CD8-positive, alpha-beta memory T cell (primary cell): ENCODE results near the gene TADA1. TPM values are rescaled to one million over a fixed set of nuclear protein-coding genes. Genes with fewer than 3 reads are reported as not detected.

Experiments used
- CTCF ChIA-PET: fragments of 350-600 bp; sonication (Branson Sonifier 250); formaldehyde crosslinking; loops from one replicate; lab custom pipeline; 2021; ENCODE audit warnings: antibody characterized with exemption; lab: Charles Lee
- POLR2A ChIA-PET: fragments of 350-600 bp; sonication (Branson Sonifier 250); formaldehyde crosslinking; loops from one replicate; lab custom pipeline; 2021; ENCODE audit warnings: antibody characterized with exemption; lab: Charles Lee
- DNase-seq, 5 donors: peaks; one replicate each; pipeline versions ENCODE4 v3.0.0 to v3.0.0-alpha.2; 2020 to 2022; ENCODE audit warnings: mixed read lengths in 1 of 5
- H3K27ac ChIP-seq: one replicate; pipeline ENCODE4 v1.7.0; 2013; ENCODE audit warnings: low read depth, mild to moderate bottlenecking, low read length, moderate library complexity
- H3K27me3 ChIP-seq: 2 replicates; pipeline ENCODE4 v1.7.0; 2013; ENCODE audit warnings: low read length, mild to moderate bottlenecking; ENCODE audit not compliant: insufficient read depth, poor library complexity, severe bottlenecking
- H3K36me3 ChIP-seq: 2 replicates; pipeline ENCODE4 v1.7.0; 2013; ENCODE audit warnings: mild to moderate bottlenecking, low read length, moderate library complexity; ENCODE audit not compliant: insufficient read depth
- H3K4me1 ChIP-seq: 2 replicates; pipeline ENCODE4 v1.7.0; 2013; ENCODE audit warnings: mild to moderate bottlenecking, low read length, moderate library complexity; ENCODE audit not compliant: insufficient read depth
- H3K4me3 ChIP-seq: 2 replicates; pipeline ENCODE4 v1.7.0; 2013; ENCODE audit warnings: mild to moderate bottlenecking, low read length
- H3K9me3 ChIP-seq: 2 replicates; pipeline ENCODE4 v1.7.0; 2013; ENCODE audit warnings: mild to moderate bottlenecking, low read length
- H3K27ac Mint-ChIP-seq, 8 donors: one replicate each; pipeline ENCODE4 v1.8.0; 2020 to 2021; ENCODE audit warnings: mixed read lengths in 8 of 8, mild to moderate bottlenecking in 6 of 8, inconsistent platforms in 3 of 8, moderate library complexity in 3 of 8
- H3K27me3 Mint-ChIP-seq, 2 donors: one replicate each; pipeline ENCODE4 v1.8.0; 2020 to 2021; ENCODE audit warnings: mixed read lengths in 2 of 2, mild to moderate bottlenecking in 1 of 2, moderate library complexity in 1 of 2
- H3K36me3 Mint-ChIP-seq, 3 donors: one replicate each; pipeline ENCODE4 v1.8.0; 2020 to 2021; ENCODE audit warnings: mixed read lengths in 3 of 3, inconsistent platforms in 1 of 3, mild to moderate bottlenecking in 1 of 3
- H3K4me1 Mint-ChIP-seq, 3 donors: one replicate each; pipeline ENCODE4 v1.8.0; 2020 to 2021; ENCODE audit warnings: mixed read lengths in 3 of 3, inconsistent platforms in 1 of 3, mild to moderate bottlenecking in 1 of 3
- H3K4me3 Mint-ChIP-seq, 7 donors: one replicate each; pipeline ENCODE4 v1.8.0; 2020 to 2021; ENCODE audit warnings: mixed read lengths in 7 of 7, mild to moderate bottlenecking in 6 of 7, moderate library complexity in 4 of 7, inconsistent platforms in 2 of 7
- H3K9me3 Mint-ChIP-seq, 5 donors: one replicate each; pipeline ENCODE4 v1.8.0; 2020 to 2022; ENCODE audit warnings: mixed read lengths in 5 of 5, mild to moderate bottlenecking in 3 of 5, moderate library complexity in 2 of 5, inconsistent platforms in 1 of 5
- polyA plus RNA-seq: library from polyadenylated mRNA; unstranded; fragments of 300-500 nt; fragmentation: Illumina TruSeq; gene quantifications from one replicate; pipeline ENCODE4 v1.2.3, GENCODE V29; 2021
- total RNA-seq, 2 experiments: library from RNA; stranded (reverse); gene quantifications; one replicate each; pipeline ENCODE4 v1.2.3, GENCODE V29; 2021

TADA1 gene
- total and polyA plus RNA-seq, 3 experiments from 2014 or later: 13.2 to 18.6 (median 18.5) TPM

DNA sequence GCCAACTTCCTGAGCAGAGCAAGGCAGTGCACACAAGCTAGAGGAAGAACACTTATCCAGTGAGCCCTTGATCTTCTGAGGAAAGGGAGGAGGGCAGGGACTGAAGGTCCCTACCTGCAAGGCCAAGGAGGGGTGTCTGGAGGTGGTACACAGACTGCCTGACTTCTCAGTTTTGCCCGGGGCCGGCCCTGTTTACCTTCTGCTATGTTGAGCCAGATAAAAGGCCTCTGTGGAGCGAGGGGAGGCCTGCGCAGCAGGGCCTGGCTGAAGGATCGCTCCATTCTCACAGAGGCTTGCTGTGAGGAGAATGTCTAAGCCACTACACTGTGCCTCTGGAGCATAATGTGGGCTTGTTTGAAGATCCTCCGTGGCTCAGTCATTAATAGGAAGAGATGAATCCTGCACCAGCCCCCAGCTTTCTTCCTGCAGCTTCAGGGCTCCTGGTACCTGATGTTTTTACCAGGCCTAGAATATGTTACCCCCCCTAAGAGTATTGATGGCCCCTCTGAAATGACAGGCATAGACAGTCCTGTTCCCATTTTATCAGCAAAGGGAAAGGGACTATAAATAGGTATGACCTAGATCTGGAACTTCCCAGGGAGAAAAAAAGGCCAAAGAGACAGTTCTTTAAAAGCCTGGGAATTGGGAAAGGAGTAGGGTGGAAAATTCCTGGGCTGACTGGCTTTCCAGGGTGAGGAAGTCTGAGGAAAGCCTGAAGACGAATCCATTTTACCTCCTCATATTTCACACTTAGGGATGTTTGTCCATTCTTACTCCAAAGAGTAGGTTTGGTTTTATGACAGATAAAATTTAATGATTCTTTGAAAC is 32.1 kb downstream of the TADA1 start:
- Histone ChIP-seq H3K27ac (no peak overlapping the region), H3K9me3 (no peaks in the 10 kb centered on the region), H3K27me3 (no peaks in the 10 kb centered on the region), H3K4me1 (peaks cover 13% of the 10 kb centered on the region), H3K36me3 (peaks cover 46% of the 10 kb centered on the region), H3K4me3 (no peak overlapping the region)
- peak overlapping the region in 1 of 7 donors; percentile 62 for H3K4me3 Mint-ChIP-seq
- H3K9me3 Mint-ChIP-seq: no peaks in the 10 kb centered on the region
- DNase-seq: no peak
- peaks cover 0 to under 1% of the 10 kb centered on the region in 2 donors for H3K27me3 Mint-ChIP-seq
- peak overlapping the region in 7 of 8 donors; percentile 42 to 81 (median 54) for H3K27ac Mint-ChIP-seq
- ChIA-PET CTCF (no interaction called here), POLR2A (no interaction called here)
- peaks cover 49 to 82% (median 67%) of the 10 kb centered on the region in 3 donors for H3K4me1 Mint-ChIP-seq
- peaks cover 0 to 91% (median 22%) of the 10 kb centered on the region in 3 donors for H3K36me3 Mint-ChIP-seq

DNA sequence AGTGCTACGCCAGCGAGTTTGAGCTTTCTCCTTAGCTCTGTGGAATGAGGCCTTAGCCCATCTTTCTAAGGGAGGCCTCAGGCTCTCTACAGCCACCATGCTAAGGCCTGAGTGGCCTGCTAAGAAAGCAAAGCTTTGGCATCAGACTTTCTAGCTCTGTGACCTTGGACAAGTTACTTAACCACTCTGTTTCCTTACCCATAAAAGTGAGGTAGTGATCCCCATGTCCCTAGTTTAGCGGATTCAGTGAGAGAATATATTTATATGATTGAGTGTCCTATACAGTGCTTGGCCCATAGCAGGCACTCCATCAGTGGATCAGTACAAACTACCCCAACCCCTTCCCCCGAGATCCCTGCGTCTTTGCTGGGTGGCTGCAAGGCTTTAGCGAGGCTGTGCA is 32.7 kb downstream of the TADA1 start:
- CTCF ChIA-PET: no interaction called here
- H3K4me3 Mint-ChIP-seq: no peak overlapping the region
- no peaks in the 10 kb centered on the region for H3K9me3 Mint-ChIP-seq
- H3K4me1 Mint-ChIP-seq: peaks cover 56 to 87% (median 74%) of the 10 kb centered on the region in 3 donors
- POLR2A ChIA-PET: no interaction called here
- peak overlapping the region in 6 of 8 donors; percentile 42 to 93 (median 66) for H3K27ac Mint-ChIP-seq
- Histone ChIP-seq H3K4me3 (no peak overlapping the region), H3K36me3 (peaks cover 45% of the 10 kb centered on the region), H3K27ac (no peak overlapping the region), H3K4me1 (peaks cover 18% of the 10 kb centered on the region), H3K9me3 (no peaks in the 10 kb centered on the region), H3K27me3 (no peaks in the 10 kb centered on the region)
- peaks cover 0 to 86% (median 20%) of the 10 kb centered on the region in 3 donors for H3K36me3 Mint-ChIP-seq
- DNase-seq: no peak
- H3K27me3 Mint-ChIP-seq: peaks cover 0 to 2% of the 10 kb centered on the region in 2 donors

DNA sequence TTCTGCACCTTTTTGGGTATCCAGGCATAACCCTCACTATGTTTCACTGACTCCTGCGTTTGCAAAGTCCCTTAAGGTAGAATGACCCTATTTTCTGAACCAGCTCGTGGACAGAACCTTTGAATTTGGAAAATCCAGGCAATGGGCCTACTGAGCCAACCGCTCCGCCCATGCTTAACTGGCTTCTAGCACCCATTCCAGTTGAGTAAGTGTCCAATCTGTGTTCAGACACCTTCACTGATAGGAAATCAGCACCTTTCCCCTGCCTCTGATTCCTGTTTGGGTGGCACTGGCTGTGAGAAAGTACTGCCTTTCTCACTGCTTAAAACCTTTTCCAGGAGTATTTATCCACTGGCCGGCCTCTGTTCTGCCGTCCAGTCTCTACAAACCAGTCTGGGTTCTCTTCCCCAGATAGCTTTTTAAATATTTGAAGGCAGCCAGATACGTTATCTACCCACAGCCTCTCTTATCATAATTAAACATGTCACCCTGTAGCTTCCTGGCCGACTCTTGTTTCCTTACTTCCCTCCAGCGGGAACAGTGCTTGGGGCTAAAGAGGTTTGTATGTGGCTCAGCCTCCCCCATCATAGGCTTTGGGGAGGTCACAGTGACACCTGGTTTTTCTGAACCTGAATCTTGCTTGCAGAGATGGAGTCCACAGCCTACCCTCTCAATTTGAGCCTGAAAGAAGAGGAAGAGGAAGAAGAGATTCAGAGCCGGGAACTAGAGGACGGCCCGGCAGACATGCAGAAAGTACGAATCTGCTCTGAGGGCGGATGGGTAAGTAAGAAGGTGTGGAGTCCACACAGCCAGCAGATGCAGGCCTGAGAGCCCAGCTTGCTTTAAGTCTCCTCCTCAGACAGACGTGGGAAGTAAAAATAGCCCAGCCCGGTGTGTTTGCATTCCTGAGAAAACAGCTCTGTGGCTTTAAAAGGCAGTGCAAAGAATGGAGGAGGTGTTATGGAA is 35.5 kb downstream of the TADA1 start:
- no peak for DNase-seq
- peaks cover 43 to 61% (median 59%) of the 10 kb centered on the region in 3 donors for H3K4me1 Mint-ChIP-seq

DNA sequence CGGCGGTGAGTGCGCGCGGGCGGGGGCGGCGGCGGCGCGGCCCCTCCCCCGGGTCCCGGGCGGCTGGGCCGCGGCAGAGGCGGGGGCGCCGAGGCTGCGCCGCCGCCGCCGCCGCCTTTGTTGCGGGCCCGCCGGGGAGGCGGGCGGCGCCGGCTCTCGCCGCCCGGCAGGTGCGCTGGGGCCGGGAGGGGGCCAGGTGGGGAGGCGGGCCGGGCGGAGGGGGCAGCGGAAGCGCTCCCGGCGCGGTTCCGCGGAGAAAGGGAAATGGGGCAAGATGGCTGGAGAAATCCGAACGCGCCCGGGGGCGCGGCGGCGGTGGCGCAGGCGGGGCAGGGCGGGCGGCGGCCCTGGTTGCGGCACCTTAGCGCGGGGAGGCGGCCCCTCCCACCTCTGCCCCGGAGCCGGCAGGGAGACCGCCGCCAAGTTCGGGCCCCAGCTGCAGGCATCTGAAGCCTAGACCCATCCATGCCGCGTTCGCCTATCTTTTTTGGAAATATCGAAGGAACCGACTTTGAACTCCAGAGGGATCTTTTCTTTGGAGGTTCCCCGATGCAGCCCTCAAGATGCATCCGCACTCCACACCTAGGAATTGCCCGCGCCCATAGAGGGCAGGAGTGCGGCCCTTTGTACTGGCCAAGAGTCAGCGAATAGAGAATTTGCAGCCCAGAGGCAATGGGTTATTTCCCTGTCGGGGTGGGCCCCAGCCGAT is 36.3 kb downstream of the TADA1 start:
- peak overlapping the region; percentile 66 for H3K4me3 ChIP-seq
- peaks cover 0 to 52% (median 9%) of the 10 kb centered on the region in 3 donors for H3K36me3 Mint-ChIP-seq
- H3K4me1 ChIP-seq: peaks cover 23% of the 10 kb centered on the region
- peak overlapping the region; percentile 83 to 94 (median 89) for H3K4me3 Mint-ChIP-seq
- no peaks in the 10 kb centered on the region for H3K27me3 ChIP-seq
- H3K9me3 Mint-ChIP-seq: no peaks in the 10 kb centered on the region
- H3K4me1 Mint-ChIP-seq: peaks cover 40 to 57% (median 53%) of the 10 kb centered on the region in 3 donors
- peak overlapping the region; percentile 79 to 93 (median 88) for H3K27ac Mint-ChIP-seq
- H3K27me3 Mint-ChIP-seq: peaks cover 0 to 3% of the 10 kb centered on the region in 2 donors
- POLR2A ChIA-PET: interaction anchor here (0.9 to 2.8 kb wide), 2 partner anchors 36 to 380 kb away, joined by 4 to 23 read pairs; partner anchors contain the start of gene TADA1
- peak; percentile 56 to 74 (median 61) for DNase-seq
- H3K36me3 ChIP-seq: peaks cover 35% of the 10 kb centered on the region
- CTCF ChIA-PET: interaction anchor here (0.9 to 1.8 kb wide), 4 partner anchors 36 to 227 kb away, joined by 3 to 6 read pairs (median 4); partner anchors contain the start of gene TADA1
- H3K27ac ChIP-seq: peak overlapping the region; percentile 56
- no peaks in the 10 kb centered on the region for H3K9me3 ChIP-seq

More for the DNA sequence above, 35.5 kb downstream of the TADA1 start:
- peak overlapping the region; percentile 82 to 93 (median 86) for H3K4me3 Mint-ChIP-seq
- H3K27ac Mint-ChIP-seq: peak overlapping the region; percentile 79 to 93 (median 88)
- H3K27me3 Mint-ChIP-seq: peaks cover 0 to 2% of the 10 kb centered on the region in 2 donors
- H3K9me3 ChIP-seq: no peaks in the 10 kb centered on the region
- peak overlapping the region; percentile 56 for H3K27ac ChIP-seq
- H3K4me1 ChIP-seq: peaks cover 23% of the 10 kb centered on the region
- CTCF ChIA-PET: interaction anchor here (1.4 to 1.8 kb wide), 2 partner anchors 35 to 218 kb away, joined by 4 to 6 read pairs; partner anchors contain the start of gene TADA1
- no peaks in the 10 kb centered on the region for H3K27me3 ChIP-seq
- peak overlapping the region; percentile 66 for H3K4me3 ChIP-seq
- no peaks in the 10 kb centered on the region for H3K9me3 Mint-ChIP-seq
- peaks cover 0 to 59% (median 9%) of the 10 kb centered on the region in 3 donors for H3K36me3 Mint-ChIP-seq
- H3K36me3 ChIP-seq: peaks cover 35% of the 10 kb centered on the region
- POLR2A ChIA-PET: interaction anchor here (2.8 kb wide), 1 partner anchor 35 kb away, joined by 23 read pairs; the partner anchor contains the start of gene TADA1

DNA sequence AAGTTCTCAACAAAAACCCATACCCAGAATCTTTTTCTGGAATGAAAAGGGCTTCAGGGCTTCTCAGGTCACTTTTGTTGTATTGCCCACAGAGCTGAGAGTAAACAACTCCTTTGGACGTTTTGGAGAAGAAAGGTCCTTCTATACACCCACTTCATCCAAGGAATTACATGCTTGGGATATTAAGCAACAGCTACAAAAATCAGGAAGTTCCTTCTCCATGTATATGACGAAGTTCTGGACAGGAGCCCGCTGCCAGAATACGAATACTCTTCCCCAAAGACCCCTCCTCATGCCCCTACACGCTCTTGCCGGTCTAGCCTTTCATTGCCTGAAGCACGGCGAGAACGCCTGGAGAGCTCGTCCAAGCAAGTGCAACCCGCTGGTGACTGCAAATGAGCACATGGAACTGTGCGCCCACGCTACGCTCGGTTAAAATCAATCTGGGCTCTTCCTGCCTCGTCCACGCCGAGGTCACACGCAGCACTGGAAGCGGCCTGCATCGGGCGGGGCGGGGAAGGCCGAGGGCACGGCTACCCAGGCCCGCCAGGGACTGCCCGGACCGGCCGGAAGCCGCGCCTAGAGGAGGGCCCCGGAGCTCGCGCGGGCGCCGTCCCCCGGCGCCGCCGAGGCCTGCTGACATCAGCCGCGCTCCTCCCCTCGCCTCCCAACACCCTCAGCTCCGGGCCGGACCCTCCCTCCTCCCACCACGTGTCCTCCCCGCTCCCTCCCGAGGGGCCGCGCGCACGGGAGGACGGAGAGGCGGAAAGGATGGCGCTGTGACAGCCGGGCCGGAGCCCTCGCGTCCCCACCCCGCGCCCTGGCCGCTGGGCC is 37.1 kb downstream of the TADA1 start, which contains the start of gene POGK:
TSS of gene POGK (plus strand) at position 710 of the 834 bp plus-strand sequence. CDS start 1,482 bp downstream, outside the sequence.
- peaks cover 34 to 49% (median 45%) of the 10 kb centered on the region in 3 donors for H3K4me1 Mint-ChIP-seq

DNA sequence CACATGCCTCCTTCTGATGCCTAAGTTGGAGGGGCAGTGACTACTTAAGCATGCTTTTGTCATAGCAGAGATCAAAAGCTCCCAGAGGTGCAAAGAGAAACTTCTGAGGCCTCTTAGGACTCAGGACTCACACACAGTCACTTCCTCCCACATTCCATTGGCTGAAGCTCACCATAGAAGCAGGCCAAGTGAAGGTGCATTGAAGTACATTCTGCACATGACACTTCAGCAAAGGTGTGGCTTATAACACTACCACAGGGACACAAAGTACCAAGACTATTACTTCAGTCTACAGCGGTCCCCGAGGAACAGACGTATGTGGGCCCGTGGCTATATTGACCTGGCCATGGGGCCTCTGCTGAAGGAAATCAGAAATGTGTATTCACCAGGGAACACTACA is 39.3 kb downstream of the TADA1 start:
- POLR2A ChIA-PET: no interaction called here
- Histone ChIP-seq H3K9me3 (no peaks in the 10 kb centered on the region), H3K27ac (no peak overlapping the region), H3K27me3 (no peaks in the 10 kb centered on the region), H3K4me3 (no peak overlapping the region), H3K4me1 (peaks cover 23% of the 10 kb centered on the region), H3K36me3 (peaks cover 9% of the 10 kb centered on the region)
- H3K9me3 Mint-ChIP-seq: peaks cover 0 to 3% (median 1%) of the 10 kb centered on the region in 5 donors
- peaks cover 2 to 21% (median 5%) of the 10 kb centered on the region in 3 donors for H3K36me3 Mint-ChIP-seq
- H3K27me3 Mint-ChIP-seq: peaks cover 9 to 10% of the 10 kb centered on the region in 2 donors
- H3K4me3 Mint-ChIP-seq: peak overlapping the region in 1 of 7 donors; percentile 68
- DNase-seq: no peak
- peak overlapping the region in 2 of 8 donors; percentile 25 to 93 for H3K27ac Mint-ChIP-seq
- H3K4me1 Mint-ChIP-seq: peaks cover 26 to 29% (median 28%) of the 10 kb centered on the region in 3 donors
- CTCF ChIA-PET: no interaction called here

More for the DNA sequence above, 37.1 kb downstream of the TADA1 start, which contains the start of gene POGK:
- peak within 1 kb of the TSS; percentile 91 to 95 (median 94) for H3K4me3 Mint-ChIP-seq
- H3K27me3 ChIP-seq: no peaks in the 10 kb centered on the region
- CTCF ChIA-PET: interaction anchor here (0.9 to 1.8 kb wide), 4 partner anchors 37 to 228 kb away, joined by 3 to 6 read pairs (median 4); partner anchors contain the start of gene TADA1
- no peaks in the 10 kb centered on the region for H3K9me3 ChIP-seq
- peak within 1 kb of the TSS; percentile 66 for H3K4me3 ChIP-seq
- H3K36me3 ChIP-seq: peaks cover 29% of the 10 kb centered on the region
- H3K36me3 Mint-ChIP-seq: peaks cover 0 to 44% (median 7%) of the 10 kb centered on the region in 3 donors
- peak; percentile 69 to 85 (median 79) for DNase-seq
- H3K4me1 ChIP-seq: peaks cover 23% of the 10 kb centered on the region
- H3K27ac Mint-ChIP-seq: peak within 1 kb of the TSS; percentile 93 to 99 (median 96)
- POLR2A ChIA-PET: interaction anchor here (0.6 to 2.8 kb wide), 4 partner anchors 9 to 381 kb away, joined by 3 to 23 read pairs (median 4); partner anchors contain the start of gene TADA1
- peaks cover 0 to 5% of the 10 kb centered on the region in 2 donors for H3K27me3 Mint-ChIP-seq
- H3K9me3 Mint-ChIP-seq: no peaks in the 10 kb centered on the region
- H3K27ac ChIP-seq: peak within 1 kb of the TSS; percentile 56
